OCI-LY3 (cell line): ENCODE data around the gene YWHAQ.

ENCODE experiments used
- H2AFZ ChIP-seq: fragments of 200-600, 300-600 bp; shearing (Covaris generic); 2 replicates; pipeline ENCODE4 v1.6.0; 2014; ENCODE audit warnings: antibody characterized with exemption, low read depth, low read length
- H3K27ac ChIP-seq: fragments of 200-600, 300-600 bp; sonication (generic); 2 replicates; pipeline ENCODE4 v1.5.1; 2014; ENCODE audit warnings: mild to moderate bottlenecking, low read length, moderate library complexity, mixed read lengths
- H3K27me3 ChIP-seq: fragments of 200-600, 300-600 bp; sonication (generic); 2 replicates; pipeline ENCODE4 v1.6.1; 2014; ENCODE audit warnings: low read depth, low read length, mixed read lengths
- H3K36me3 ChIP-seq: fragments of 200-600, 300-600 bp; sonication (generic); replicated peaks from 2 replicates; pipeline ENCODE3; 2014; ENCODE audit warnings: low read depth, low read length, mixed read lengths
- H3K4me1 ChIP-seq: fragments of 300-600, 200-600 bp; sonication (generic); 2 replicates; pipeline ENCODE4 v1.6.1; 2014; ENCODE audit warnings: low read length, mixed read lengths
- H3K4me2 ChIP-seq: fragments of 200-600, 300-600 bp; sonication (generic); 2 replicates; pipeline ENCODE4 v1.6.1; 2014; ENCODE audit warnings: low read length, mixed read lengths
- H3K4me3 ChIP-seq: fragments of 300-600, 200-600 bp; sonication (generic); 2 replicates; pipeline ENCODE4 v1.5.1; 2014; ENCODE audit warnings: antibody characterized with exemption, mild to moderate bottlenecking, low read length, moderate library complexity
- H3K79me2 ChIP-seq: fragments of 300-600, 200-600 bp; shearing (Covaris generic); 2 replicates; pipeline ENCODE4 v1.6.1; 2014; ENCODE audit warnings: mild to moderate bottlenecking, low read length, mixed read lengths
- H3K9ac ChIP-seq: fragments of 300-600, 200-600 bp; shearing (Covaris generic); 2 replicates; pipeline ENCODE4 v1.6.0; 2014; ENCODE audit warnings: mild to moderate bottlenecking, low read length, moderate library complexity
- H3K9me3 ChIP-seq: fragments of 200-600, 300-600 bp; shearing (Covaris generic); 2 replicates; pipeline ENCODE4 v1.6.1; 2014; ENCODE audit warnings: low read length, mixed read lengths; ENCODE audit not compliant: insufficient read depth
- H4K20me1 ChIP-seq: fragments of 200-600, 300-600 bp; sonication (generic); 2 replicates; pipeline ENCODE4 v1.6.1; 2016; ENCODE audit warnings: low read length, mixed read lengths; ENCODE audit not compliant: insufficient read depth
- CTCF ChIP-seq: fragments of 200-600, 300-600 bp; sonication (generic); IDR thresholded peaks from 2 replicates; pipeline ENCODE4 v1.5.1; 2014; ENCODE audit warnings: antibody characterized with exemption, low read length, low read depth
- EZH2phosphoT487 ChIP-seq: fragments of 200-600 bp; shearing (Covaris generic); IDR thresholded peaks from 2 replicates; pipeline ENCODE4 v1.6.1; 2018; ENCODE audit warnings: antibody characterized with exemption, mixed run types, low read depth

The YWHAQ gene

DNA sequence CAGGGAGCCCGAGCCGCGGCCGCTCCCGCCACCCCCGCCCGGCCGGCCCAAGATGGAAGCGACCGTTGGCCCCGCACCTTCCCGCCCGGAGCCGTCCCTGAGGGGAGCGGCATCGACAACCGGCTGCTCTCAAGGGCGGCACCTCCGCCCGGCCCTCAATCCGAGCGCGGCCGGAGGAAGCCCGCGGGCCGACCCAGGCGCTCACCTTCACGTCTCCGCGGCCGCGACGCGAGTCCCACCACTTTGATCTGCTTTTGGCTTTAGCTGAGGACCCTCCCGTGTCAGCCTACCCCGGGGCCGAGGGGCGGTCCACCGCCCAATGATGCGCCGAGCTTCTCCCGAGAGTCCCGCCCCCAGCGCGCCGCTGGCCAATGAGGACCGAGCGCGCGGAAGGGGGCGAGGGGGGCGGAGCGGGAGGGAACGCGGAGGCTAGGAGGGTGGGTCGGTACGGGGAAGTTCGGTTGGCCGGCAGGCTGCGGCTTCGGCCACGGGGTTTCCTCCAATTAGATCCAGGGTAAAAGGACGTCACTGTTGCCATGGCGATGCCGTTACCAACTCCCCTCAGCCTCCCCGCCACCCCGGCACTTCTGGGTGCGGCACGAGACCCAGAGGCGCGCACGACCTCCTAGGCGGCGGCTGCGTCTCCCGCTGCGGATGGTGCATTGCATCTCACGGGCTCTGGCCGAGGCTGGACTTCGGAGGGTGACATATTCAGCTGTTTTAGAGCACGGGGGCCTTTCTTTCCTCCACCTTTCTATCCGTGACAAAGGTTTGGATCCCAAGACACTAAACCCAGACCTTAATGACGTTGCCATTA, at the start of gene YWHAQ:
YWHAQ (minus strand) TSS at position 262 of the 817 bp plus-strand sequence. CDS start 545 bp downstream, outside the sequence.
- Histone ChIP-seq H3K27ac (peak within 1 kb of the TSS; percentile 74), H3K4me2 (peak within 1 kb of the TSS; percentile 88), H2AFZ (peak within 1 kb of the TSS; percentile 88), H3K9ac (peak within 1 kb of the TSS; percentile 92), H3K27me3 (peaks cover 15% of the 10 kb centered on the region), H3K36me3 (peaks cover 28% of the 10 kb centered on the region), H3K79me2 (peaks cover 45% of the 10 kb centered on the region), H3K4me3 (peak within 1 kb of the TSS; percentile 97), H3K9me3 (no peaks in the 10 kb centered on the region), H3K4me1 (peaks cover 24% of the 10 kb centered on the region), H4K20me1 (peaks cover 36% of the 10 kb centered on the region)
- TF ChIP-seq CTCF (no peak), EZH2phosphoT487 (no peak)

DNA sequence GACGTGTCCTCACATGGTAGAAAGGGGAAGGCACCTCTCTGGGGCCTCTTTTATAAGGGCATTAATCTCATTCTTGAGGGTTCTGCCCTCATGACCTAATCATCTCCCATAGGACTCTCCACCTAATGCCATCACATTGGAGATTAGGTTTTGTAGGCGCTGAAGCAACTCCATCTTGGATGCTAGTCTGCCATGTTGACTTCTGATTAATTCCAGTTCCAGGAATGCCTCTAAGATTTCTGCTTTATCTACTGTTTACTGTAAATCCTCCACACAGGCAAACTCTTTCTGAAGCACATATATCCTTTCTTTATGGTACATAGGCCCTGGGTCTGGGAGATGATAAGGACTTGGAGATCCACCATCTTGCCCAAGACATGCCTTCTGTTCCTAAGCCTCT, 49.3 kb upstream of the YWHAQ start:
- no peak overlapping the region for H3K9ac ChIP-seq
- H2AFZ ChIP-seq, result no peak overlapping the region
- no peak overlapping the region for H3K27ac ChIP-seq
- no peaks in the 10 kb centered on the region for H3K9me3 ChIP-seq
- H3K27me3 ChIP-seq, result peaks cover 15% of the 10 kb centered on the region
- no peak overlapping the region for H3K4me3 ChIP-seq
- no peaks in the 10 kb centered on the region for H4K20me1 ChIP-seq
- peaks cover 3% of the 10 kb centered on the region for H3K36me3 ChIP-seq
- TF ChIP-seq EZH2phosphoT487 (no peak), CTCF (no peak)
- no peak overlapping the region for H3K4me2 ChIP-seq
- peaks cover 11% of the 10 kb centered on the region; the same call in 1 of the 2 replicates for H3K4me1 ChIP-seq
- no peaks in the 10 kb centered on the region for H3K79me2 ChIP-seq

DNA sequence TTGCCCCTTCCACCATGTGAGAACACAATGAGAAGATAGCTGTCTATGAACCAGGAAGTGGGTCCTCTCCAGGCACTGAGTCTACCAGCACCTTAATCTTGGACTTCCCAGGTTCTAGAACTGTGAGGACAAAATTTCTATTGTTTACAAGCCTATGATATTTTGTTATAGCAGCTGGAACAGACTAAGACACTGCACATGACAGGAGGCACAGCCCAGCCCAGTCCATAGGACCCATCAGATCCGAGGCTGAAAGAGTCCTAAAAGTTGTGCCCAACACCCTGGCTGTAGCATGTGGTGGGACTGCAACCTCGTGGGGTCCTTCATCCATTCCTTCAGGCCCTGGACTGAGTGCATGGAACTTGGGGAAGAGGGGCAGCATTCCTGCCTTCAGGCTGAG, 48.4 kb upstream of the YWHAQ start:
- no peaks in the 10 kb centered on the region for H3K79me2 ChIP-seq
- peaks cover 11% of the 10 kb centered on the region; the same call in 1 of the 2 replicates for H3K4me1 ChIP-seq
- TF ChIP-seq CTCF, result no peak
- TF ChIP-seq EZH2phosphoT487, result no peak
- no peaks in the 10 kb centered on the region for H4K20me1 ChIP-seq
- H3K27ac ChIP-seq, result no peak overlapping the region
- no peak overlapping the region for H3K4me2 ChIP-seq
- H3K4me3 ChIP-seq, result no peak overlapping the region
- H3K36me3 ChIP-seq, result peaks cover 3% of the 10 kb centered on the region
- H2AFZ ChIP-seq, result peak overlapping the region; percentile 35; the same call in 1 of the 2 replicates
- peaks cover 19% of the 10 kb centered on the region for H3K27me3 ChIP-seq
- H3K9ac ChIP-seq, result no peak overlapping the region
- H3K9me3 ChIP-seq, result no peaks in the 10 kb centered on the region

GRCh38 chr2:9678544-9678943, 47.7 kb upstream of the YWHAQ start:
- no peak overlapping the region for H3K9ac ChIP-seq
- H3K4me3 ChIP-seq, result no peak overlapping the region
- no peaks in the 10 kb centered on the region for H3K79me2 ChIP-seq
- H3K27me3 ChIP-seq, result peaks cover 19% of the 10 kb centered on the region
- H3K9me3 ChIP-seq, result no peaks in the 10 kb centered on the region
- H2AFZ ChIP-seq, result peak overlapping the region; percentile 35; the same call in 1 of the 2 replicates
- peaks cover 11% of the 10 kb centered on the region; the same call in 1 of the 2 replicates for H3K4me1 ChIP-seq
- H3K4me2 ChIP-seq, result no peak overlapping the region; the same call in 1 of the 2 replicates
- no peaks in the 10 kb centered on the region for H4K20me1 ChIP-seq
- no peak for TF ChIP-seq CTCF
- TF ChIP-seq EZH2phosphoT487, result no peak
- H3K27ac ChIP-seq, result no peak overlapping the region
- peaks cover 3% of the 10 kb centered on the region for H3K36me3 ChIP-seq
